DND-41 (cell line): ENCODE data around the gene IFT88.

Source experiments
- EZH2 ChIP-seq: IDR thresholded peaks from 3 replicates; pipeline ENCODE4 v1.6.1; 2012; ENCODE audit warnings: borderline replicate concordance, low read depth, mild to moderate bottlenecking, moderate library complexity, low read length, inconsistent platforms; ENCODE audit not compliant: severe bottlenecking
- TF ChIP-seq, protein P1 (sequence below): IDR thresholded peaks from 2 replicates; pipeline ENCODE4 v1.5.1; 2012; ENCODE audit warnings: borderline replicate concordance, low read length, moderate library complexity, mild to moderate bottlenecking; ENCODE audit not compliant: poor library complexity, severe bottlenecking; ENCODE audit errors: extremely low read depth

DNA sequence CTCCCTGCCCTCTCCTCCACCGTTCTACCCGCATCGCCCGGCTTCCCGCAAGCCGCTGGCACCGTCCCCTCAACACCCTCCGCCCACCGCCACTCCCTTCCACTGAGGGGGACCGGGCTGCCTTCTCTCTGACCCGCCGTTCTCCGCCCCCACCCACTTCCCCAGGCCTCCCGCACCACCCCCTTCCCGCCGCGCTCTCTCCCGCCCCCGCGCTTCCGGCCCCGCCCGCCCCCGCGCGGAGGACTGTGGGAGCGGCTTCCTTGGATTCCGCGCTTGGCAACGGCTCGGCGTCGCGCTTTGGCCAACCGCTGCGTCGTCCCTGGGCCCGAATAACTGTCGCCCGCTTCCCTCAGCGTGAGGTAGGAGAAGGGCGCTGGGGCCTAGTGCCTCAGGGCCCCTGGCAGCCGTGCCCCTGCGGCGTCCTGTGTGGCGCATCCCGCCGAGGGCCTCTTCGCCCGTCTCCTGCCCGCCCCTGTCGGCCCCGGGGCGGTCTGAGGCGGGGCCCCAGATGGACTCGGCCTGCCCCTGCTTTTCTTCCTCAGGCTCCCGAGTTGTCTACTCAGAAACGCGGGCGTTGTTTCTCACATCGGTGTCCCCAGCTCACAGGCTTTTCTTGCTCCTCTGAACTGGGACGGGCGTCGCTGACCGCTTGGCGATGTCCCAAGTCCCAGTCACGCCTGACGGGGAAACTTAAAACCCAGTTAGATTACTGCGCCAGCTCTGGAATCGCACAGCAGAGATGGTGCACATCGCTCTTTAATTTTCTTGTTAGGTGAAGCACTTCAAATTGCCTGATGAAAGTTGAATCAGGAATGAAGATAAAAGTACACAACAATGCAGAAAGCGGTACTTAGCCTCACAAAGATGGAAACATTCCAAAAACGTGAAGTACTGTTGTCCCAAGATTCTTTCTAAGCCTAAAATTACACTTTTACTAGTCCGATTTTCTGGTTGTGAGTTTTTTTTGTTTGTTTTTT, at the start of gene IFT88:
- TF ChIP-seq, protein P1, sequence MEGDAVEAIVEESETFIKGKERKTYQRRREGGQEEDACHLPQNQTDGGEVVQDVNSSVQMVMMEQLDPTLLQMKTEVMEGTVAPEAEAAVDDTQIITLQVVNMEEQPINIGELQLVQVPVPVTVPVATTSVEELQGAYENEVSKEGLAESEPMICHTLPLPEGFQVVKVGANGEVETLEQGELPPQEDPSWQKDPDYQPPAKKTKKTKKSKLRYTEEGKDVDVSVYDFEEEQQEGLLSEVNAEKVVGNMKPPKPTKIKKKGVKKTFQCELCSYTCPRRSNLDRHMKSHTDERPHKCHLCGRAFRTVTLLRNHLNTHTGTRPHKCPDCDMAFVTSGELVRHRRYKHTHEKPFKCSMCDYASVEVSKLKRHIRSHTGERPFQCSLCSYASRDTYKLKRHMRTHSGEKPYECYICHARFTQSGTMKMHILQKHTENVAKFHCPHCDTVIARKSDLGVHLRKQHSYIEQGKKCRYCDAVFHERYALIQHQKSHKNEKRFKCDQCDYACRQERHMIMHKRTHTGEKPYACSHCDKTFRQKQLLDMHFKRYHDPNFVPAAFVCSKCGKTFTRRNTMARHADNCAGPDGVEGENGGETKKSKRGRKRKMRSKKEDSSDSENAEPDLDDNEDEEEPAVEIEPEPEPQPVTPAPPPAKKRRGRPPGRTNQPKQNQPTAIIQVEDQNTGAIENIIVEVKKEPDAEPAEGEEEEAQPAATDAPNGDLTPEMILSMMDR = no peak
- no peak for TF ChIP-seq EZH2
